NCI-H1105 treated with DMSO at 0.1 percent for 48 hours (cell line): Measurements from ENCODE around the gene C22orf23.
A peak's percentile ranks its signal among the peaks of the same experiment; 100 is the strongest.

Source experiments
- DNase-seq: peaks from one replicate; lab custom pipeline; 2025; lab: John Stamatoyannopoulos, UW

Gene C22orf23

GRCh38 chr22:37925767-37926166, 27.6 kb downstream of the C22orf23 start:
- DNase-seq, result no peak

GRCh38 chr22:37925330-37925729, 28.1 kb downstream of the C22orf23 start:
- DNase-seq, result no peak

GRCh38 chr22:37924386-37925065, 28.9 kb downstream of the C22orf23 start:
- DNase-seq, result no peak

GRCh38 chr22:37923927-37924326, 29.5 kb downstream of the C22orf23 start:
- DNase-seq, result no peak

DNA sequence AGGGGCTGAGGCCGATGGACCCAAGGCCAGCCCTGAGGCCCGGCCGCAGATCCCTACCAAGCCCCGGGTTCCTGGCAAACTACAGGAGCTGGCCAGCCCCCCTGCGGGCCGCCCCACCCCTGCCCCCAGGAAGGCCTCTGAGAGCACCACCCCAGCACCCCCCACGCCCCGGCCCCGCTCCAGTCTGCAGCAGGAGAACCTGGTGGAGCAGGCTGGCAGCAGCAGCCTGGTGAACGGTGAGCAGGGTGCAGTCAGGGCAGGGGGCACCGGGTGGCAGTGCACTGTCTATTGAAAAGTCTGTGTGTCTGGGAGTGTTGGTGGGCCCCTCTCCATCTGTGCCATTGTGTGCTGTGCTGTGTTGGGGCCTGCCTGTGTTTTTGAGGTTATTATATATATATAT, 31.2 kb downstream of the C22orf23 start:
- DNase-seq, result no peak

GRCh38 chr22:37920126-37920525, 33.3 kb downstream of the C22orf23 start:
- no peak for DNase-seq

GRCh38 chr22:37918580-37919270, 34.7 kb downstream of the C22orf23 start:
- no peak for DNase-seq

DNA sequence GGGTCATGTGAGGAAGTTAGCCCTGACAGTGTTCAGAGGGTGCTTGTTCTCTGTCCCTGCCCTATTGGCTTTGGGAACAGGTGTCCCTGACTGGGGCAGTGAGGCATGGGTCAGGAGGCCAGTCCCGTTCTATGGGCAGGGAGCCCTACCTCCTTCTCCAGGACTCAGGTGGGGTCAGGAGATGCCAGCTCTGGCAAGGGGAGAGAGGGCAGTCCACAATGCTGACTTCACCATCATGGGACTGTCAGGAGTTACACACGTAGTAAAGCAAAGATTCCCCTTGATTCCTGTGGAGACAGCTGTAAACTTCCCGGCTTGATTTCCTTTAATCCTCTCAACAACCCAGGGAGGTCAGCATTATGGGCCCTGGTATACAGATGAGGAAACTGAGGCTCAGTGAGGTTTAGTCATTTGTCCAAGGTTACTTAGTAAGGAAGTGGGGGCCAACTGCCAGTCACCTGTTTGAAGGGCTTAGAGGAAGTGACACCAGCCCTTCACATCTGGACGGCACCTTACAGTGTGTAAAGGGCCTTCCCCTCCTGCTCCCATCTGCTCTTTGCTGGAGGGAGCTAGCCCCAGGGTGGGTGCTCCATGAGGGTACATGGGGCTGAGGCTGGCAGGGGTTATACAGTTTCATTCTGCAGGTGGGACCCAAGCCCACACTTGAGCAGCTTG, 35.4 kb downstream of the C22orf23 start:
- no peak for DNase-seq

DNA sequence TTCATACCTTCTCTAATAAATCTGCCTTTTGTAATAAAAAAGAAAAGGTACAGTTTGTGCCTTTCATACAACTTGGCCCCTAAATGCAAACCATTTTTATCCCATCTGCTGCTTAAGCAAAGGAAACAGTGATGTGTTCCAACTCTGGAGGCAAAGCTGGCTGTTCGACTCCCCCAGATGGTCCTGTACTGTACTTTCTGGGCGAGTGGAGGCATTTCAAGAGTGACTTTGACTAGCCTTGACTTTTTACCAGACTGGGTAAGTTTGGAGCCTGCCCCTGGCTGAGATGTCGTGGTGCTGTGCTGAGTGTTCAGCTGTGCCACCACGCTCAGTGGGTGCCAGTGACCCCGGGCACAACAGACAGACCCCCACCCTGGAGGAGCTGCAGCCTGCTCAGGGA, 37.1 kb downstream of the C22orf23 start:
- no peak for DNase-seq

- no peak for DNase-seq
These were observed 40.1 kb downstream of the C22orf23 start for GRCh38 chr22:37913233-37913721.

DNA sequence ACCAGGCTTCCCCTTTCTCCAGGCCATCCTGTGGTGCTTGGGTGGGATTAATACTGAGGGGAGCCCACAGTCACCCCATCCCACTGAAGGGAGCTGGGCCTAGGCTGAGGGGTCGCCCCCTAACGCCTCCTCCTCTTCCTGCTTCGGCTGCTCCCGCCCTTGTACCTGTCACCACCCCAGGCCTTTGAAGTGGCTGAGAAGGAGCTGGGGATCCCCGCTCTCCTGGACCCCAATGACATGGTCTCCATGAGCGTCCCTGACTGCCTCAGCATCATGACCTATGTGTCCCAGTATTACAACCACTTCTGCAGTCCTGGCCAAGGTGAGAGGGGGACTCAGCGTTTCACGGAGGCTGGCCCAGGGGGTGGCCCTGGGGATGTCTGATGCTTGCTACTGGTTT, 41.2 kb downstream of the C22orf23 start:
- DNase-seq, result no peak

GRCh38 chr22:37911697-37912096, 41.7 kb downstream of the C22orf23 start:
- no peak for DNase-seq

GRCh38 chr22:37910890-37911672, 42.3 kb downstream of the C22orf23 start:
- no peak for DNase-seq

GRCh38 chr22:37909766-37910165, 43.6 kb downstream of the C22orf23 start:
- no peak for DNase-seq

DNA sequence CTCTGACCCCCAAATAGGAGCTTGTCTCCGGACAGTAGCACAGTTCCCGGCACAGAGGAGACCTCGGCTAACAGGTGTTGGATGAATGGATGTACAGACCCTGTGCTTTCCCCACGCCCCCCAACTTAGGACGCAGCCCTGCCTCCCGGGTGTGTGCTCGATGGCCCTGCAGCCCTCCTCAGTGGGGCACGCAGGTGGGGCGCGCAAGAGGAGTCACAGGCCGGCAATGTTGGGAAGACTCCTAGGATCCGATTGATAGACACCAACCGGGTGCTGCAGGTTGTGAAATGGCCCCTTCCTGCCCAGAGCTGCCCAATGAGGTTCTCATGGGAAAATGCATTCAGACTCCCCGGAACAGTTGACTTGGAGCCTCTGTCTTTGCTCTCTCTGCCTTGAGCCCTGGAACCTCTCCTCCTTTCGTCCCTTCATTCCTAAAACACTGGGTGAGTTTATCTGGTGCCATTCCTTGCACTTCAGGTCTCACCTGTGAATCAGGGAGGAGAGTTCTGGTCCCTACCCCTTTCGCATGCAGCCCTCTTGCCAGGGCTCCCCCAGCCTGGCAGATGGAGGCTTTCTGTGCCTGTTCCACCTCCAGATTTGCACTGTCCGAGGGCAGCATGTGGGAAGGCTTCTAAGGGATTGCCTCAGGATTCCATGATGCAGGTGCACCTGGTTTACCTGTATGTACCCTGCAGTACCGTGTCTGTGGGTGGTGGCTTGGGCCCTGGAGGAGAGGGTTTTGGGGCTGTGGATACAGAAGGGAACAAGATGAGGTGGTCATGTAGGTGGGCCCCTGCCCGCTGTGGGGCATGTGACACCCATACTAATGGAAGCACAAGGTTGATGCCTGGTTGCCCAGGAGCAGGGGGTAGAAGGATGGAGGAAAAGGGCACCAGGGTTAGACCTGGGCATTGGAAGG, 46.1 kb downstream of the C22orf23 start:
- DNase-seq, result no peak

DNA sequence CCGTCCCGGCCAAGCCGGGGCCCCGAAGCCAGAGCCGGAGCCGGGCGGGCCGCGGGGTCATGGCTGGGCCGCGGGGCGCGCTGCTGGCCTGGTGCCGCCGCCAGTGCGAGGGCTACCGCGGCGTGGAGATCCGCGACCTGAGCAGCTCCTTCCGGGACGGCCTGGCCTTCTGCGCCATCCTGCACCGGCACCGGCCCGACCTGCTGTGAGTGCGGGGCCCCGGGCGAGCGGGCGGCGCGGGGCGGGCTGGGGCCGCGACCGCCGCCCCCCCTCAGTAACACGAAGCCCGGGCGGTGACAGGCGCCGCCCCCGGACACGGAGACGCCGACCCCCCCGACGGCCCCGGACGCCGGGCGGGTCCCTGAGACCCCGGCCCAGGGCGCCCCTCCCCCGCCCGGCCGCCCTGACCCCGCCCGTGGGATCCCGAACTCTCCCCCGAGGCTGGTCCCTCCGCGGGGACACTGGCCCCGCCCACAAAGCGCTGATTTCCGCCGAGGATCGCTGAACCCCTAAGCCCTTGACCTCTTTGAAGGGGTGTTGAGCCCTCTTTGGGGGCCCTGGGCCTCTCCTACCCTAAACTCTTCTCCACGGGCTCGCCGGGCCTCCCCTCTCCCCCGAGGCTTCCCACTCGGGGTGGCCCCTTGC, 46.9 kb downstream of the C22orf23 start:
- no peak for DNase-seq

DNA sequence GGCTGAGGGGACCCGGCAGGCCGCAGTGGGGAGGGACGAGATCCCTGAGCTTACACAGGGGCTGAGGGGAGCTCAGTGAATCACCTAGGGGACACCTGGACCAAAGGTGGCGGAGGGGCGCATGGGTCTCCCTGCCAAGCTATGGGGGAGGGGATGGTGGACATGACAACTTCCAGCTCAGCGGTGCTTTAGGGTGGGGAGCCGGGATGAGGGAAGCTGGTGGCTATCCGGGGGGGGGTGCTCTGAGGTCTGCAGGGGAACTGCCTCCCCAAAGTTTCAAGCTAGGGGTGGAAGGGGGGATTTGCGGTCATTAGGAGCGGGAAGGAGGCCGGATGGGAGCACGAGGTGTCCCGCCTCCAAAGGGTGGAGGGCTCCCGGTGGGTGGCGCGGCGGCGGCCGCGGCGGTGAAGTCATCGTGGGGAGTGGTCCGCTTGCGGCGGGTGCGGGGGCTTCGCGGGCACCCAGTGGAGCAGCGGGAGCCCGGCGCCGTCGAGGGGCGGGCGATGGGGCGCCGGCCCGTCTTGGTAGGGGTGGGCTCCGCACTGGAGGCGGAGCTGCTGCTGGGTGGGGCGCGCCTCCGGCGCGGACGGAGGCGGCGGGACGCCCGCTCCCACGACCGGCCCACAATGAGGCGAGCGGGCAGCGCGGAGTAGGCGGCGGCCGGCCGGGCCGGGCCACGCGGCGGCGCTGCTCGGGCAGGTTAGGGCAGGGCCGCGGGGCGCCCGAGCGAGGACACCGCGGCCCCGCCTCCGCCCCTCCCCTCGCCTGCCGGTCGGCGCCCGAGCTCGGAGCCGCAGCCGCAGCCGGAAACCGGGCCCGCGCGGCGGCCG, 47.7 kb downstream of the C22orf23 start, which contains the start of gene MICALL1:
MICALL1 (plus strand) TSS at position 764 of the 830 bp plus-strand sequence. CDS start 126 bp downstream, outside the sequence.
- peak; percentile 31 for DNase-seq

DNA sequence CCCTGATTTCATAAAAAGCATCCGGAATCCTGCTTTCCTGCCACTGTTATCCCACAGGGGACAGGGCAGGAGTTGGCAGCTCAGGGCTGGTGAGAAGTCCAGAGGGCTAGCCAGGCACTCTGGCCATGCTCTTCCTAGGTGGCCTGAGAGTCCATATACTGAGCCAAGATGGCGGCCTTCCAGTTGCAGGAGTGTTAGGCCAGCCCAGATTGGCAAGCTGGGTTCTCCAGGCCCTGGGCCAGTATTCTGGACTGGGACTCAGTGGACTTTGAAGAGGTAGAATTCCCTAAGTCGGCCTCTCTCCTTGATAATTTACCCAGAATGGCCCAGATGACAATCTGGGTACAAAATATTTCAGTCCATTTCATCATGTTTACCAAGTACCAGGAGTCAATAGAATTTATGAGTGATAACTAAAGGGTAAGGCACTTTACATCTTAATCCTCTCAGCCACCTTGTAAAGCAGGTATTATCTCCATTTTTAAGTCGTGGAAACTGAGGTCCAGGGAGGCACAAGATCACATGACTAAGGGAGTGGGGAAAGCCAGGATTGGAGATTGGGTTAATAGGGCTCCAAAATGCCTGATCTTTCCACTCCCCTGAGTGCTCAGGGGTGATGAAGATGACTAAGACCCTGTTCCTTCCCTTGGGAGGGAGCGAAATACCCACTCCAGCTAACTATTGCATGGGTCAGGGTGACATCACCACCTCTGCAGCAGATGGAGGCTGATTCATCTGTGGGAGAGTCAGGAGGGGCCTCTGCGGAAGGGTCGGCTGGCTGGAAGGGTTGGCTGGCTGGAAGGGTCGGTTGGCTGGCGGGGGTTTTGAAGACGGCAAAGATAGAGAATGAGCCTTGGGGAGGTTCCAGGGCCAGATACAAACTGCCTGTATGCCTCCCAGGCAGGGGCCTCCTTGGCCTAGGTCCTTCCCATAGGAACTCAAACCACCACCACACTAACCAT, 48.5 kb downstream of the C22orf23 start:
- no peak for DNase-seq
